ENCODE results near the gene ERG28.

Gene ERG28

GRCh38 chr14:75630695-75631452 is 29.8 kb downstream of the ERG28 start:
- H3K9me3 ChIP-seq = no peaks in the 10 kb centered on the region
- H3K4me2 ChIP-seq = no peak overlapping the region
- no peaks in the 10 kb centered on the region for H3K36me3 ChIP-seq
- H3K4me3 ChIP-seq = no peak overlapping the region
- no peaks in the 10 kb centered on the region for H4K20me1 ChIP-seq
- H3K4me1 ChIP-seq = no peaks in the 10 kb centered on the region
- H3K9ac ChIP-seq = no peak overlapping the region
- no peaks in the 10 kb centered on the region for H3K27me3 ChIP-seq
- H3K27ac ChIP-seq = no peak overlapping the region
- TF ChIP-seq Cebpa-rat (IDR thresholded peaks at IDR 0.05) = no peak

GRCh38 chr14:75628816-75629215 is 31.9 kb downstream of the ERG28 start:
- Histone ChIP-seq H3K4me1 (peaks cover 7% of the 10 kb centered on the region), H3K27me3 (no peaks in the 10 kb centered on the region), H3K9ac (no peak overlapping the region), H3K9me3 (no peaks in the 10 kb centered on the region), H3K4me3 (no peak overlapping the region), H3K36me3 (no peaks in the 10 kb centered on the region), H4K20me1 (no peaks in the 10 kb centered on the region), H3K4me2 (no peak overlapping the region), H3K27ac (no peak overlapping the region)
- no peak for TF ChIP-seq Cebpa-rat (IDR thresholded peaks at IDR 0.05)

GRCh38 chr14:75627406-75627805 is 33.3 kb downstream of the ERG28 start:
- Histone ChIP-seq H3K9me3 (no peaks in the 10 kb centered on the region), H3K36me3 (no peaks in the 10 kb centered on the region), H3K27ac (no peak overlapping the region), H4K20me1 (no peaks in the 10 kb centered on the region), H3K4me1 (peaks cover 10% of the 10 kb centered on the region), H3K4me3 (no peak overlapping the region), H3K27me3 (no peaks in the 10 kb centered on the region), H3K4me2 (no peak overlapping the region), H3K9ac (no peak overlapping the region)
- TF ChIP-seq Cebpa-rat (IDR thresholded peaks at IDR 0.05) = no peak

- no peak overlapping the region for H3K4me2 ChIP-seq
- H3K27me3 ChIP-seq = no peaks in the 10 kb centered on the region
- TF ChIP-seq Cebpa-rat (IDR thresholded peaks at IDR 0.05) = no peak
- no peak overlapping the region for H3K4me3 ChIP-seq
- H4K20me1 ChIP-seq = no peaks in the 10 kb centered on the region
- H3K9me3 ChIP-seq = no peaks in the 10 kb centered on the region
- no peaks in the 10 kb centered on the region for H3K36me3 ChIP-seq
- H3K27ac ChIP-seq = no peak overlapping the region
- H3K4me1 ChIP-seq = peaks cover 10% of the 10 kb centered on the region
- no peak overlapping the region for H3K9ac ChIP-seq
Observed at GRCh38 chr14:75626863-75627262, 33.8 kb downstream of the ERG28 start.

- no peaks in the 10 kb centered on the region for H3K27me3 ChIP-seq
- TF ChIP-seq Cebpa-rat (IDR thresholded peaks at IDR 0.05) = no peak
- no peak overlapping the region for H3K27ac ChIP-seq
- no peaks in the 10 kb centered on the region for H4K20me1 ChIP-seq
- H3K9me3 ChIP-seq = no peaks in the 10 kb centered on the region
- H3K4me2 ChIP-seq = no peak overlapping the region
- no peak overlapping the region for H3K4me3 ChIP-seq
- H3K4me1 ChIP-seq = peaks cover 10% of the 10 kb centered on the region
- no peaks in the 10 kb centered on the region for H3K36me3 ChIP-seq
- no peak overlapping the region for H3K9ac ChIP-seq
Observed at GRCh38 chr14:75626396-75626795, 34.3 kb downstream of the ERG28 start.

GRCh38 chr14:75625034-75625433 is 35.6 kb downstream of the ERG28 start:
- H3K4me3 ChIP-seq = no peak overlapping the region
- H3K9ac ChIP-seq = no peak overlapping the region
- H3K4me1 ChIP-seq = peaks cover 10% of the 10 kb centered on the region
- TF ChIP-seq Cebpa-rat (IDR thresholded peaks at IDR 0.05) = no peak
- no peaks in the 10 kb centered on the region for H3K27me3 ChIP-seq
- no peaks in the 10 kb centered on the region for H3K36me3 ChIP-seq
- H3K27ac ChIP-seq = no peak overlapping the region
- H3K9me3 ChIP-seq = no peaks in the 10 kb centered on the region
- no peaks in the 10 kb centered on the region for H4K20me1 ChIP-seq
- no peak overlapping the region for H3K4me2 ChIP-seq

GRCh38 chr14:75619548-75619947 is 41.1 kb downstream of the ERG28 start:
- Histone ChIP-seq H3K9ac (no peak overlapping the region), H3K4me3 (no peak overlapping the region), H3K27me3 (no peaks in the 10 kb centered on the region), H3K4me1 (peaks cover 18% of the 10 kb centered on the region), H3K27ac (no peak overlapping the region), H3K9me3 (no peaks in the 10 kb centered on the region), H4K20me1 (no peaks in the 10 kb centered on the region), H3K4me2 (no peak overlapping the region), H3K36me3 (no peaks in the 10 kb centered on the region)
- no peak for TF ChIP-seq Cebpa-rat (IDR thresholded peaks at IDR 0.05)

GRCh38 chr14:75615200-75615599 is 45.5 kb downstream of the ERG28 start:
- no peak overlapping the region for H3K27ac ChIP-seq
- H4K20me1 ChIP-seq = no peaks in the 10 kb centered on the region
- H3K36me3 ChIP-seq = no peaks in the 10 kb centered on the region
- peaks cover 9% of the 10 kb centered on the region for H3K4me1 ChIP-seq
- no peaks in the 10 kb centered on the region for H3K27me3 ChIP-seq
- TF ChIP-seq Cebpa-rat (IDR thresholded peaks at IDR 0.05) = no peak
- no peak overlapping the region for H3K4me3 ChIP-seq
- peak overlapping the region; percentile 39 for H3K4me2 ChIP-seq
- H3K9ac ChIP-seq = no peak overlapping the region
- no peaks in the 10 kb centered on the region for H3K9me3 ChIP-seq

- Histone ChIP-seq H3K27me3 (no peaks in the 10 kb centered on the region), H3K9me3 (no peaks in the 10 kb centered on the region), H3K4me2 (no peak overlapping the region), H3K36me3 (no peaks in the 10 kb centered on the region), H4K20me1 (no peaks in the 10 kb centered on the region), H3K9ac (no peak overlapping the region), H3K4me3 (no peak overlapping the region), H3K27ac (no peak overlapping the region), H3K4me1 (peaks cover 9% of the 10 kb centered on the region)
- TF ChIP-seq Cebpa-rat (IDR thresholded peaks at IDR 0.05) = no peak
Observed at GRCh38 chr14:75614179-75614578, 46.5 kb downstream of the ERG28 start.

- no peak overlapping the region for H3K4me3 ChIP-seq
- H3K27me3 ChIP-seq = no peaks in the 10 kb centered on the region
- no peaks in the 10 kb centered on the region for H4K20me1 ChIP-seq
- no peak for TF ChIP-seq Cebpa-rat (IDR thresholded peaks at IDR 0.05)
- H3K9me3 ChIP-seq = peaks cover 18% of the 10 kb centered on the region
- no peak overlapping the region for H3K9ac ChIP-seq
- peaks cover 9% of the 10 kb centered on the region for H3K4me1 ChIP-seq
- H3K36me3 ChIP-seq = no peaks in the 10 kb centered on the region
- H3K27ac ChIP-seq = no peak overlapping the region
- no peak overlapping the region for H3K4me2 ChIP-seq
Observed at GRCh38 chr14:75612157-75612556, 48.5 kb downstream of the ERG28 start.

GRCh38 chr14:75610834-75611233 is 49.8 kb downstream of the ERG28 start:
- no peak overlapping the region for H3K4me3 ChIP-seq
- H3K27ac ChIP-seq = no peak overlapping the region
- H4K20me1 ChIP-seq = no peaks in the 10 kb centered on the region
- no peak for TF ChIP-seq Cebpa-rat (IDR thresholded peaks at IDR 0.05)
- no peak overlapping the region for H3K9ac ChIP-seq
- no peaks in the 10 kb centered on the region for H3K36me3 ChIP-seq
- H3K4me2 ChIP-seq = no peak overlapping the region
- peaks cover 9% of the 10 kb centered on the region for H3K4me1 ChIP-seq
- H3K9me3 ChIP-seq = peaks cover 26% of the 10 kb centered on the region
- no peaks in the 10 kb centered on the region for H3K27me3 ChIP-seq
